SK-N-SH (cell line): Measurements from ENCODE around the gene ZNF396. TPM values are rescaled to one million over a fixed set of nuclear protein-coding genes. Genes with fewer than 3 reads are reported as not detected.

Experiments used
- CTCF ChIA-PET: fragments of 300-600, 350-600 bp; formaldehyde crosslinking; extraction: SDS; loops from one replicate; lab custom pipeline; 2021; lab: Yijun Ruan, JAX
- POLR2A ChIA-PET: fragments of 350-600 bp; sonication (Branson Sonifier 250); formaldehyde crosslinking; extraction: SDS; loops from one replicate; lab custom pipeline; 2020; ENCODE audit warnings: antibody characterized with exemption, inconsistent platforms; lab: Yijun Ruan, JAX
- DNase-seq: peaks from one replicate; pipeline ENCODE4 v3.0.0; 2012
- H2AFZ ChIP-seq: fragments of 200-600 bp; sonication (generic); 2 replicates; pipeline ENCODE4 v1.8.1; 2016; ENCODE audit warnings: antibody characterized with exemption, mild to moderate bottlenecking, low read depth
- H3F3A ChIP-seq: fragments of 200-600 bp; sonication (generic); replicated peaks from 2 replicates; pipeline ENCODE3; 2016; ENCODE audit warnings: antibody characterized with exemption, mild to moderate bottlenecking; ENCODE audit not compliant: insufficient read depth
- H3K27ac ChIP-seq, 2 experiments: fragments of 200-500 bp in 1 of 2; fragments of 200-600 bp in 1 of 2; sonication (Bioruptor generic) in 1 of 2; sonication (generic), shearing (Covaris generic) in 1 of 2; 2 replicates each; pipeline versions ENCODE4 v1.5.1 to v1.6.1; 2014 to 2016; ENCODE audit warnings: low read depth in 2 of 2, inconsistent platforms in 1 of 2, low read length in 1 of 2, mild to moderate bottlenecking in 1 of 2, mixed read lengths in 1 of 2
- H3K27me3 ChIP-seq: fragments of 200-600 bp; sonication (generic), shearing (Covaris generic); 2 replicates; pipeline ENCODE4 v1.6.1; 2016; ENCODE audit warnings: mixed run types; ENCODE audit not compliant: insufficient read depth
- H3K36me3 ChIP-seq, 2 experiments: fragments of 200-500 bp in 1 of 2; fragments of 200-600 bp in 1 of 2; sonication (Bioruptor generic) in 1 of 2; sonication (generic) in 1 of 2; replicated peaks in 1 of 2; 2 replicates each; pipeline versions ENCODE3 to v1.5.1; 2014 to 2016; ENCODE audit warnings: low read length in 1 of 2, mild to moderate bottlenecking in 1 of 2; ENCODE audit not compliant: insufficient read depth in 2 of 2, control insufficient read depth in 1 of 2
- H3K4me1 ChIP-seq, 2 experiments: fragments of 200-500 bp in 1 of 2; fragments of 200-600 bp in 1 of 2; sonication (Bioruptor generic) in 1 of 2; sonication (generic), shearing (Covaris generic) in 1 of 2; 2 replicates each; pipeline versions ENCODE4 v1.5.1 to v1.6.1; 2014 to 2016; ENCODE audit warnings: low read depth in 1 of 2, low read length in 1 of 2, mixed run types in 1 of 2; ENCODE audit not compliant: insufficient read depth in 2 of 2, control insufficient read depth in 1 of 2
- H3K4me2 ChIP-seq: fragments of 200-600 bp; sonication (generic), shearing (Covaris generic); 2 replicates; pipeline ENCODE4 v1.6.1; 2017; ENCODE audit warnings: mixed run types
- H3K4me3 ChIP-seq, 2 experiments: fragments of 200-500 bp in 1 of 2; fragments of 200-600 bp in 1 of 2; sonication (Bioruptor generic) in 1 of 2; sonication (generic), shearing (Covaris generic) in 1 of 2; 2 replicates each; pipeline versions ENCODE4 v1.5.1 to v1.8.1; 2014 to 2016; ENCODE audit warnings: low read depth in 2 of 2, inconsistent platforms in 1 of 2, low read length in 1 of 2, mild to moderate bottlenecking in 1 of 2, mixed read lengths in 1 of 2, moderate library complexity in 1 of 2
- H3K79me2 ChIP-seq: fragments of 200-600 bp; sonication (generic); 2 replicates; pipeline ENCODE4 v1.8.1; 2017; ENCODE audit warnings: mild to moderate bottlenecking; ENCODE audit not compliant: insufficient read depth
- H3K9ac ChIP-seq: fragments of 200-600 bp; sonication (generic); 2 replicates; pipeline ENCODE4 v1.6.1; 2017; ENCODE audit warnings: mixed run types
- H3K9me2 ChIP-seq: fragments of 200-600 bp; sonication (generic); 2 replicates; pipeline ENCODE4 v1.6.1; 2017; ENCODE audit warnings: mixed run types
- H3K9me3 ChIP-seq: fragments of 200-600 bp; sonication (generic); 2 replicates; pipeline ENCODE4 v1.6.1; 2017; ENCODE audit warnings: mixed run types, mild to moderate bottlenecking, moderate library complexity
- H4K20me1 ChIP-seq: fragments of 200-600 bp; sonication (generic); 2 replicates; pipeline ENCODE4 v1.6.1; 2017; ENCODE audit warnings: mild to moderate bottlenecking, mixed run types; ENCODE audit not compliant: insufficient read depth
- CHD2 ChIP-seq: fragments of 150-350 bp; IDR thresholded peaks from 2 replicates; pipeline ENCODE4 v1.6.1; 2018; ENCODE audit warnings: low read length; ENCODE audit not compliant: partially characterized antibody
- ELF1 ChIP-seq: IDR thresholded peaks from 2 replicates; pipeline ENCODE4 v1.4.0; 2012
- EP300 ChIP-seq, 2 experiments: IDR thresholded peaks; 2 replicates each; pipeline versions ENCODE4 v1.4.0 to v1.6.1; 2012; ENCODE audit warnings: borderline replicate concordance in 1 of 2, low read depth in 1 of 2, low read length in 1 of 2
- FOSL2 ChIP-seq: IDR thresholded peaks from 2 replicates; pipeline ENCODE4 v1.4.0; 2012; ENCODE audit warnings: low read depth, mild to moderate bottlenecking, moderate library complexity, borderline replicate concordance
- FOXJ3 ChIP-seq: sonication (generic); formaldehyde crosslinking; IDR thresholded peaks from 2 replicates; pipeline ENCODE4 v1.5.1; 2020; ENCODE audit warnings: mild to moderate bottlenecking, missing genetic modification reagents
- FOXM1 ChIP-seq: IDR thresholded peaks from 2 replicates; pipeline ENCODE4 v1.4.0; 2012; ENCODE audit warnings: low read depth, mild to moderate bottlenecking
- GATA2 ChIP-seq: sonication (generic); formaldehyde crosslinking; IDR thresholded peaks from 2 replicates; pipeline ENCODE4 v1.5.0; 2020; ENCODE audit warnings: mild to moderate bottlenecking, missing genetic modification reagents
- JUND ChIP-seq: IDR thresholded peaks from 2 replicates; pipeline ENCODE4 v1.4.0; 2012
- MEF2A ChIP-seq: IDR thresholded peaks from 2 replicates; pipeline ENCODE4 v1.4.0; 2012; ENCODE audit warnings: low read depth, borderline replicate concordance
- NFIC ChIP-seq: IDR thresholded peaks from 2 replicates; pipeline ENCODE4 v1.4.0; 2012; ENCODE audit warnings: borderline replicate concordance
- NRF1 ChIP-seq: IDR thresholded peaks from 2 replicates; pipeline ENCODE4 v1.6.1; 2012; ENCODE audit warnings: low read depth, mild to moderate bottlenecking, low read length
- RAD21 ChIP-seq: IDR thresholded peaks from 2 replicates; pipeline ENCODE4 v1.6.1; 2012; ENCODE audit warnings: mild to moderate bottlenecking, low read length
- RCOR1 ChIP-seq: fragments of 150-350 bp; IDR thresholded peaks from 2 replicates; pipeline ENCODE4 v1.6.1; 2017; ENCODE audit warnings: antibody characterized with exemption, low read length
- RFX5 ChIP-seq: IDR thresholded peaks from 2 replicates; pipeline ENCODE4 v1.6.1; 2012; ENCODE audit warnings: mild to moderate bottlenecking, improper control_type of control experiment, low read length
- RXRA ChIP-seq: IDR thresholded peaks from 2 replicates; pipeline ENCODE4 v1.4.0; 2012; ENCODE audit warnings: low read depth, mild to moderate bottlenecking, borderline replicate concordance
- TAF1 ChIP-seq: IDR thresholded peaks from 2 replicates; pipeline ENCODE4 v1.6.1; 2012; ENCODE audit warnings: low read depth, mild to moderate bottlenecking, low read length, moderate library complexity, borderline replicate concordance
- WGBS: methylation state at CpG from one replicate; pipeline ENCODE4 v1.1.6; 2017; ENCODE audit warnings: low lambda C conversion rate; 5-methylcytosine and 5-hydroxymethylcytosine counted together
- polyA plus RNA-seq, 3 experiments: library from polyadenylated mRNA; depleted of rRNA; stranded (reverse); fragments of >200 nt; gene quantifications; 2 replicates each; pipeline ENCODE4 v1.2.3, GENCODE V29; 2012
- TF ChIP-seq, protein P1 (sequence below): IDR thresholded peaks from 2 replicates; pipeline ENCODE4 v1.4.0; 2012; ENCODE audit warnings: low read depth, borderline replicate concordance
- TF ChIP-seq, protein P2 (sequence below): IDR thresholded peaks from 2 replicates; pipeline ENCODE4 v1.4.0; 2012; ENCODE audit warnings: low read depth

ZNF396 gene
- polyA plus RNA-seq, 1 of the 3 experiments (the other 2 are of a cell fraction): 0.41 TPM

DNA sequence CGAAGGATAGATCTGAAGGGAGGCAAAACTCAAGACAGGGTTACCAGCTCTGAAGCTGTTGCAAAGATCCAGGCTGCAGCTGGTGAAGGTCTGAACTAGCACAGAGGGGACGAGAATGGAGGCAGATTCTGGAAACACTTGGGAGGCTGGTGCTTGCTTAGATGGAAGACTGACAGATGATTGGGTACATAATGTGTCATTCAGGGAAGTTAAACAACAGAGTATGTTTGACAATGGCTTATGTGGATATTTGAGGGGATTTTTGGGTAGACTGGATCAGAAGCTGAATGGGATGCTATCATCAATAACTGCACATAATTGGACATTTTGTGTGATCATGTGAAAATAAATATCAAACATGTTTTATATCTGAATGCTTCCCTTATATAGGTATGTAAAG, 2.3 kb upstream of the ZNF396 start (continued):
- TF ChIP-seq MEF2A (no peak), EP300 (IDR thresholded peaks at IDR 0.05; ENCODE audit: borderline replicate concordance in 1 of 2, low read depth in 1 of 2, low read length in 1 of 2) (no peak), RCOR1 (no peak), GATA2 (no peak), RFX5 (no peak), RAD21 (no peak), NRF1 (no peak), CHD2 (no peak), FOSL2 (no peak), ELF1 (no peak), FOXM1 (no peak)

DNA sequence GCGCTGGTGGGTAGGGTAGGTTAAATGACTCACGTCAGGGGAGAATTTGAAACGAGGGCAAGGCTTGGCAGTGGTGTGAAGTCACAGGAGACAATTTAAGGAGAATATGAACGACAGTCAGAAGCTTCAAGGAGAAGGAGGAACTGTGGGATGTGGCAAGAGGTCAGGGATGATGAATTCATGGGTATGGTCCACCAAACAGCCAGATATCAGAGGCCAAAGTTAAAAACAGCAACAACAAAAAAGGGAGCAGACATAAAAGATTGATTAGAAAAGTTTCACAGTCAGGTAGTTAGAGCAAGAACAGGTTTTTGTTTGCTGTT, 1.4 kb upstream of the ZNF396 start:
- DNase-seq: no peak
- no peaks in the 10 kb centered on the region for H4K20me1 ChIP-seq
- no peaks in the 10 kb centered on the region for H3K79me2 ChIP-seq
- H3K4me1 ChIP-seq: peaks cover 0 to 5% of the 10 kb centered on the region in 2 experiments; a peak in 1 of 4 replicates
- H2AFZ ChIP-seq: no peak overlapping the region
- H3K4me3 ChIP-seq: no peak overlapping the region
- no peaks in the 10 kb centered on the region for H3F3A ChIP-seq
- TF ChIP-seq RFX5 (no peak), RXRA (no peak), FOSL2 (no peak), ELF1 (no peak), TAF1 (no peak), MEF2A (no peak), JUND (no peak), RCOR1 (no peak), GATA2 (no peak), FOXJ3 (CRISPR knock-in tag) (no peak), NFIC (no peak)
- TF ChIP-seq, protein P1, sequence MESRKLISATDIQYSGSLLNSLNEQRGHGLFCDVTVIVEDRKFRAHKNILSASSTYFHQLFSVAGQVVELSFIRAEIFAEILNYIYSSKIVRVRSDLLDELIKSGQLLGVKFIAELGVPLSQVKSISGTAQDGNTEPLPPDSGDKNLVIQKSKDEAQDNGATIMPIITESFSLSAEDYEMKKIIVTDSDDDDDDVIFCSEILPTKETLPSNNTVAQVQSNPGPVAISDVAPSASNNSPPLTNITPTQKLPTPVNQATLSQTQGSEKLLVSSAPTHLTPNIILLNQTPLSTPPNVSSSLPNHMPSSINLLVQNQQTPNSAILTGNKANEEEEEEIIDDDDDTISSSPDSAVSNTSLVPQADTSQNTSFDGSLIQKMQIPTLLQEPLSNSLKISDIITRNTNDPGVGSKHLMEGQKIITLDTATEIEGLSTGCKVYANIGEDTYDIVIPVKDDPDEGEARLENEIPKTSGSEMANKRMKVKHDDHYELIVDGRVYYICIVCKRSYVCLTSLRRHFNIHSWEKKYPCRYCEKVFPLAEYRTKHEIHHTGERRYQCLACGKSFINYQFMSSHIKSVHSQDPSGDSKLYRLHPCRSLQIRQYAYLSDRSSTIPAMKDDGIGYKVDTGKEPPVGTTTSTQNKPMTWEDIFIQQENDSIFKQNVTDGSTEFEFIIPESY: no peak
- TF ChIP-seq, protein P2, sequence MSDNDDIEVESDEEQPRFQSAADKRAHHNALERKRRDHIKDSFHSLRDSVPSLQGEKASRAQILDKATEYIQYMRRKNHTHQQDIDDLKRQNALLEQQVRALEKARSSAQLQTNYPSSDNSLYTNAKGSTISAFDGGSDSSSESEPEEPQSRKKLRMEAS: no peak
- H3K36me3 ChIP-seq: no peaks in the 10 kb centered on the region
- no peak overlapping the region for H3K4me2 ChIP-seq
- no peak overlapping the region for H3K27ac ChIP-seq
- H3K9me3 ChIP-seq: no peaks in the 10 kb centered on the region
- POLR2A ChIA-PET: no interaction called here
- no peak overlapping the region for H3K9ac ChIP-seq
- WGBS: 58% methylated on average over 4 of the region's 4 CpGs
- H3K27me3 ChIP-seq: peaks cover 6% of the 10 kb centered on the region; the same call in 1 of the 2 replicates
- H3K9me2 ChIP-seq: no peaks in the 10 kb centered on the region
- CTCF ChIA-PET: interaction anchor here (0.8 to 1.3 kb wide), 2 partner anchors 10 to 906 kb away, joined by 3 read pairs; no protein-coding TSS in a partner anchor
